HEK293 (cell line): ENCODE measurements around the gene USP37.
A peak's percentile ranks its signal among the peaks of the same experiment; 100 is the strongest.
"Not testable (repeated sequence)": the region's sequence is repeated elsewhere in the genome, so short reads cannot be mapped to it uniquely, and the experiment has no call there.

Source experiments
- CTCF ChIA-PET: fragments of 350-600 bp; formaldehyde crosslinking; extraction: SDS; loops from one replicate; lab custom pipeline; 2021; ENCODE audit warnings: antibody characterized with exemption; lab: Yijun Ruan, JAX
- POLR2A ChIA-PET: fragments of 300-600 bp; formaldehyde crosslinking; extraction: SDS; loops from one replicate; lab custom pipeline; 2020; ENCODE audit warnings: antibody characterized with exemption, inconsistent platforms; lab: Yijun Ruan, JAX
- H3K27ac ChIP-seq: fragments of 200-500 bp; sonication (Bioruptor generic); 2 replicates; pipeline ENCODE4 v1.5.1; 2014; ENCODE audit warnings: low read depth, low read length, control low read depth, inconsistent platforms; ENCODE audit errors: extremely low read depth
- H3K36me3 ChIP-seq, 2 experiments: fragments of 200-500 bp in 1 of 2; sonication (Bioruptor generic) in 1 of 2; 1 replicate in 1 of 2; 2 replicates in 1 of 2; pipeline ENCODE4 v1.5.1; 2014 to 2017; ENCODE audit warnings: inconsistent platforms in 2 of 2, low read length in 2 of 2; ENCODE audit not compliant: control insufficient read depth in 2 of 2, insufficient read depth in 1 of 2
- H3K4me1 ChIP-seq: fragments of 200-500 bp; sonication (Bioruptor generic); 2 replicates; pipeline ENCODE4 v1.5.1; 2014; ENCODE audit warnings: mild to moderate bottlenecking, low read length, inconsistent platforms; ENCODE audit not compliant: control insufficient read depth, insufficient read depth
- H3K4me3 ChIP-seq: 2 replicates; pipeline ENCODE4 v1.5.1; 2011; ENCODE audit warnings: low read depth, mild to moderate bottlenecking, control low read depth, low read length, moderate library complexity
- H3K9me3 ChIP-seq: fragments of 200-500 bp; sonication (Bioruptor generic); 2 replicates; pipeline ENCODE4 v1.5.1; 2014; ENCODE audit warnings: low read depth, low read length, inconsistent platforms; ENCODE audit not compliant: control insufficient read depth, insufficient read depth
- ATF2 ChIP-seq: fragments of 450-650 bp; formaldehyde crosslinking; IDR thresholded peaks from 2 replicates; pipeline ENCODE4 v1.5.1; 2016; ENCODE audit warnings: missing biosample characterization, missing genetic modification characterization, low read depth
- ELK4 ChIP-seq: IDR thresholded peaks from 2 replicates; pipeline ENCODE4 v1.6.1; 2011; ENCODE audit warnings: mild to moderate bottlenecking, low read depth, low read length, borderline replicate concordance
- SETDB1 ChIP-seq: IDR thresholded peaks from one replicate; pipeline ENCODE4 v1.6.1; 2017; ENCODE audit warnings: mild to moderate bottlenecking, low read length, moderate library complexity, mixed read lengths; ENCODE audit not compliant: insufficient read length
- ZFP3 ChIP-seq: fragments of 450-650 bp; formaldehyde crosslinking; IDR thresholded peaks from 2 replicates; pipeline ENCODE4 v1.5.1; 2016; ENCODE audit warnings: low read depth, missing biosample characterization, missing genetic modification characterization
- ZFP69B ChIP-seq: fragments of 450-650 bp; formaldehyde crosslinking; IDR thresholded peaks from 2 replicates; pipeline ENCODE4 v1.5.1; 2016; ENCODE audit warnings: missing biosample characterization, missing genetic modification characterization
- ZIC2 ChIP-seq: fragments of 450-650 bp; formaldehyde crosslinking; IDR thresholded peaks from 2 replicates; pipeline ENCODE4 v1.5.1; 2016; ENCODE audit warnings: missing biosample characterization, missing genetic modification characterization
- ZNF146 ChIP-seq: fragments of 450-650 bp; formaldehyde crosslinking; IDR thresholded peaks from 2 replicates; pipeline ENCODE4 v1.5.1; 2016; ENCODE audit warnings: missing biosample characterization, missing genetic modification characterization
- ZNF184 ChIP-seq: fragments of 450-650 bp; IDR thresholded peaks from 2 replicates; pipeline ENCODE4 v1.5.1; 2018; ENCODE audit warnings: missing biosample characterization, mild to moderate bottlenecking, missing genetic modification characterization
- ZNF362 ChIP-seq: fragments of 450-650 bp; formaldehyde crosslinking; IDR thresholded peaks from 2 replicates; pipeline ENCODE4 v1.5.1; 2016; ENCODE audit warnings: missing biosample characterization, missing genetic modification characterization
- ZNF473 ChIP-seq: fragments of 450-650 bp; formaldehyde crosslinking; IDR thresholded peaks from 2 replicates; pipeline ENCODE4 v1.5.1; 2017; ENCODE audit warnings: missing biosample characterization, missing genetic modification characterization
- ZNF521 ChIP-seq: fragments of 450-650 bp; formaldehyde crosslinking; IDR thresholded peaks from 2 replicates; pipeline ENCODE4 v1.5.1; 2017; ENCODE audit warnings: missing biosample characterization, mild to moderate bottlenecking, missing genetic modification characterization
- ZNF580 ChIP-seq: fragments of 450-650 bp; formaldehyde crosslinking; IDR thresholded peaks from 2 replicates; pipeline ENCODE4 v1.5.1; 2016; ENCODE audit warnings: missing biosample characterization, missing genetic modification characterization

USP37 gene

GRCh38 chr2:218536804-218537494, 31.2 kb downstream of the USP37 start:
- no peak overlapping the region for H3K27ac ChIP-seq
- H3K9me3 ChIP-seq: no peaks in the 10 kb centered on the region
- TF ChIP-seq ZFP3 (no peak), ZNF184 (tag by site-specific recombination) (no peak), ATF2 (peak; percentile 32; the same call in 1 of the 2 replicates), ZIC2 (no peak)
- H3K4me3 ChIP-seq: no peak overlapping the region
- peaks cover 63 to 87% of the 10 kb centered on the region in 2 experiments for H3K36me3 ChIP-seq
- CTCF ChIA-PET: interaction anchor here (0.6 kb wide), 1 partner anchor 1473 kb away, joined by 3 read pairs; no protein-coding TSS in a partner anchor
- POLR2A ChIA-PET: no interaction called here
- no peaks in the 10 kb centered on the region for H3K4me1 ChIP-seq

GRCh38 chr2:218529990-218530389, 38.2 kb downstream of the USP37 start:
- CTCF ChIA-PET: interaction anchor here (1.9 kb wide), 1 partner anchor 13 kb away, joined by 4 read pairs; no protein-coding TSS in a partner anchor
- H3K4me1 ChIP-seq: no peaks in the 10 kb centered on the region
- peaks cover 58 to 89% of the 10 kb centered on the region in 2 experiments for H3K36me3 ChIP-seq
- TF ChIP-seq ZFP69B (tag by site-specific recombination) (no peak), ELK4 (no peak), ZNF473 (tag by site-specific recombination) (no peak)
- no peaks in the 10 kb centered on the region for H3K9me3 ChIP-seq
- POLR2A ChIA-PET: interaction anchor here (1.2 kb wide), 1 partner anchor 102 kb away, joined by 3 read pairs; no protein-coding TSS in a partner anchor
- no peak overlapping the region for H3K4me3 ChIP-seq
- H3K27ac ChIP-seq: no peak overlapping the region

- H3K9me3 ChIP-seq, POLR2A ChIA-PET, CTCF ChIA-PET, H3K4me1 ChIP-seq, H3K4me3 ChIP-seq, H3K27ac ChIP-seq: not testable (repeated sequence)
- peak; percentile 63; the same call in 1 of the 2 replicates for TF ChIP-seq ZNF362 (tag by site-specific recombination)
- 0 out of 2 replicates have a peak, but pooled peaks have one; percentile 13 for TF ChIP-seq ZNF580 (tag by site-specific recombination)
- peak; percentile 51; the same call in 1 of the 2 replicates for TF ChIP-seq ZNF146
- peaks cover 60 to 92% of the 10 kb centered on the region in 2 experiments for H3K36me3 ChIP-seq
Measured at GRCh38 chr2:218528409-218528808, 39.7 kb downstream of the USP37 start.

- no peaks in the 10 kb centered on the region for H3K9me3 ChIP-seq
- CTCF ChIA-PET: no interaction called here
- H3K36me3 ChIP-seq: peaks cover 50 to 83% of the 10 kb centered on the region in 2 experiments
Measured at GRCh38 chr2:218523651-218524050, 44.5 kb downstream of the USP37 start.

More at GRCh38 chr2:218523651-218524050, 44.5 kb downstream of the USP37 start:
- Histone ChIP-seq H3K4me1 (no peaks in the 10 kb centered on the region), H3K27ac (no peak overlapping the region), H3K4me3 (no peak overlapping the region)
- TF ChIP-seq SETDB1 (peak; percentile 64), ZNF521 (tag by site-specific recombination) (no peak)
- POLR2A ChIA-PET: no interaction called here
